Prostate gland (tissue), 2 donors: ENCODE measurements around the gene NOC2L.

Experiments
- POLR2AphosphoS5 ChIP-seq: sonication (generic); formaldehyde crosslinking; IDR thresholded peaks from one replicate; pipeline ENCODE4 v1.6.1; 2017; ENCODE audit warnings: antibody characterized with exemption
- TF ChIP-seq, protein P1 (sequence below), 4 experiments: fragments of 200-600 bp in 2 of 4; fragments of 450-650 bp in 2 of 4; sonication (generic) in 2 of 4; IDR thresholded peaks; 1 replicate in 3 of 4; 2 replicates in 1 of 4; pipeline ENCODE4 v1.5.1; 2016 to 2019; ENCODE audit warnings: antibody characterized with exemption in 4 of 4, mild to moderate bottlenecking in 2 of 4, moderate library complexity in 2 of 4

- TF ChIP-seq, protein P1, sequence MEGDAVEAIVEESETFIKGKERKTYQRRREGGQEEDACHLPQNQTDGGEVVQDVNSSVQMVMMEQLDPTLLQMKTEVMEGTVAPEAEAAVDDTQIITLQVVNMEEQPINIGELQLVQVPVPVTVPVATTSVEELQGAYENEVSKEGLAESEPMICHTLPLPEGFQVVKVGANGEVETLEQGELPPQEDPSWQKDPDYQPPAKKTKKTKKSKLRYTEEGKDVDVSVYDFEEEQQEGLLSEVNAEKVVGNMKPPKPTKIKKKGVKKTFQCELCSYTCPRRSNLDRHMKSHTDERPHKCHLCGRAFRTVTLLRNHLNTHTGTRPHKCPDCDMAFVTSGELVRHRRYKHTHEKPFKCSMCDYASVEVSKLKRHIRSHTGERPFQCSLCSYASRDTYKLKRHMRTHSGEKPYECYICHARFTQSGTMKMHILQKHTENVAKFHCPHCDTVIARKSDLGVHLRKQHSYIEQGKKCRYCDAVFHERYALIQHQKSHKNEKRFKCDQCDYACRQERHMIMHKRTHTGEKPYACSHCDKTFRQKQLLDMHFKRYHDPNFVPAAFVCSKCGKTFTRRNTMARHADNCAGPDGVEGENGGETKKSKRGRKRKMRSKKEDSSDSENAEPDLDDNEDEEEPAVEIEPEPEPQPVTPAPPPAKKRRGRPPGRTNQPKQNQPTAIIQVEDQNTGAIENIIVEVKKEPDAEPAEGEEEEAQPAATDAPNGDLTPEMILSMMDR (IDR thresholded peaks at IDR 0.05): no peak
- no peak for TF ChIP-seq POLR2AphosphoS5
Observed at GRCh38 chr1:974293-974640, 15.2 kb upstream of the NOC2L start.
